Measurements from ENCODE around the gene FCGR1A. TPM values are rescaled to one million over a fixed set of nuclear protein-coding genes. Genes with fewer than 3 reads are reported as not detected.
"Not testable (repeated sequence)": the region's sequence is repeated elsewhere in the genome, so short reads cannot be mapped to it uniquely, and the experiment has no call there.

The FCGR1A gene
- total RNA-seq (2014; rRNA removed; shearing (Covaris generic)), result not detected in 2 replicates

- H3K4me1 ChIP-seq (replicated peaks); H3K9me3 ChIP-seq (replicated peaks); H3K36me3 ChIP-seq; H3K27ac ChIP-seq; H3K4me3 ChIP-seq; H3K27me3 ChIP-seq (replicated peaks); DNase-seq (ENCODE audit: low read depth in 1 of 2, low spot score in 2 of 2): not testable (repeated sequence)
Observed at GRCh38 chr1:149782600-149782999, at the start of gene FCGR1A. Gene FCGR1A, plus strand, starts transcription at chr1:149782694. Its CDS starts 50 bp downstream, at chr1:149782744.

GRCh38 chr1:149732781-149733180 lies 49.7 kb upstream of the FCGR1A start:
- H3K9me3 ChIP-seq (replicated peaks); H3K27ac ChIP-seq; DNase-seq (ENCODE audit: low read depth in 1 of 2, low spot score in 2 of 2); H3K36me3 ChIP-seq; H3K4me1 ChIP-seq (replicated peaks); H3K27me3 ChIP-seq (replicated peaks); H3K4me3 ChIP-seq: not testable (repeated sequence)

DNA sequence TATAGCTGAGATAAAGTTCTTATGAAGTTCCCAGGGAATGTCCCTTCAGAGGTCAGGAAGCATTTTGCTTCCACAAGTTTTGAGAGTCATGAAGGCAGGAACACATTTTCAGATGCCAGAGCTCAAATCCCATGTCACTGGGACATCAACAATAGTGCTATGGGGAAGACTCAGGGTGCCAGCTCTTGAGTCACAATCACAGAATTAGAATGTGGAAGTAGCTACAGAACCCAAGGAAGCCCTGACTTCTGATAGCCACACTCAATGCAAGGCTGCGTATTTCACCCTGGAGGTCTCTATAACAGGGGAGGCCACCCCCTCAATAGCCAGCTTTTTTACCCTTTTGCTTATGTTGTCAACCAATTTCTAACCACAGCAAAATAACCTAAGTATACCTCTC lies 47.8 kb upstream of the FCGR1A start:
- not testable (repeated sequence) for H3K27me3 ChIP-seq (replicated peaks); H3K4me1 ChIP-seq (replicated peaks); H3K9me3 ChIP-seq (replicated peaks); H3K36me3 ChIP-seq; H3K27ac ChIP-seq; H3K4me3 ChIP-seq; DNase-seq (ENCODE audit: low read depth in 1 of 2, low spot score in 2 of 2)

GRCh38 chr1:149740148-149740581 lies 42.3 kb upstream of the FCGR1A start:
- not testable (repeated sequence) for H3K27ac ChIP-seq; H3K27me3 ChIP-seq (replicated peaks); H3K9me3 ChIP-seq (replicated peaks); H3K36me3 ChIP-seq; H3K4me1 ChIP-seq (replicated peaks); DNase-seq (ENCODE audit: low read depth in 1 of 2, low spot score in 2 of 2); H3K4me3 ChIP-seq

DNA sequence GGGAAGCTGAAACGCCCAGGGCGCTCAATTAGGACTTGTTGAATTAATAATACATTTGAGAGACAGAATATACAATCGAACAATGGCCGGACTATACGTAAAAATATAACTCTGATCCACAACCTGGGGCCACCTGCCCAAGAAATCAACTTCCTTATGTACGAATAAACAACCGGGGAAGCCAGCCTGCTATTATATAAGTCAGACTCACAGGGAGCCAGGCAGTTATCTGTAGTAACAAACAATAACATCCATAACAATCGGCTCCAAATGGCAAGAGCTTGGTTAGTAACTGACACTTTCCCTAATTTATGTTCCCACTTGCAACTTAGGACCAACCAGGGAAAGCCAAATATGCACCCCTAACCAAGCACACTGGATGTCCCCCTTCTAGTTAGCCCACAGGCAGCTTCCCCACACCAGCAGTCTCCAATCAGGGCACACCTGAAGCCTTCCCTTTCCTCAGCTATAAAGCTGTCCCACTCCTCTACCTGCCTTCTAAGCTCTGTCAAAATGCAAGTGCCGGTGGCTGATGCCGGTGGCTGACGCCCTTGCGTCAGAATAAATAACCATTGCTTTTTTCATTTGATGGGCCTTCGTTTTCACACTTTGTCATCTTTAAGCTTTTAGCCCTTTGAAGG lies 41.8 kb upstream of the FCGR1A start:
- not testable (repeated sequence) for H3K9me3 ChIP-seq (replicated peaks); H3K27me3 ChIP-seq (replicated peaks); H3K4me3 ChIP-seq; H3K27ac ChIP-seq; DNase-seq (ENCODE audit: low read depth in 1 of 2, low spot score in 2 of 2); H3K4me1 ChIP-seq (replicated peaks); H3K36me3 ChIP-seq

DNA sequence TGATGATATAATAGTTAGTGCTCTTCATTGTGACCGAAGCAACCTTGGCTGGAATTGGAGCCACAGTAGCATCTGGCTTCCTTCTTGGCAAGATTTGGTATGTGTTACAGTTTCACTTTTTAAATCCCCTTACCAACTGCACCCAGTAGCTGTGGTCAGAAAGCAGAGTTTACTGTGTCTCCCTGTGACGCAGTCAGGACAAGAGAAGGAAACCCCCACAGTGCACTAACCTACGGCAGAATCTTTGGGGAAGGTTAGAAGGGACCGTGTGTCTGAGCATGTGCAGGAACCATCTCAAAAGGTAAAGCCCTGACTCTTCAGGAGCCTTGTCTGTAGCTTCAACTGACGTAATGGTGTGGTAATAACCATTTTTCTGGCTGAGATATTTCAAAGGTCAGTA lies 40.6 kb upstream of the FCGR1A start:
- H3K27me3 ChIP-seq (replicated peaks); H3K4me1 ChIP-seq (replicated peaks); H3K27ac ChIP-seq; H3K36me3 ChIP-seq; H3K9me3 ChIP-seq (replicated peaks); DNase-seq (ENCODE audit: low read depth in 1 of 2, low spot score in 2 of 2); H3K4me3 ChIP-seq: not testable (repeated sequence)

GRCh38 chr1:149746463-149747356 lies 35.8 kb upstream of the FCGR1A start:
- not testable (repeated sequence) for H3K36me3 ChIP-seq; H3K9me3 ChIP-seq (replicated peaks); H3K27me3 ChIP-seq (replicated peaks); DNase-seq (ENCODE audit: low read depth in 1 of 2, low spot score in 2 of 2); H3K4me1 ChIP-seq (replicated peaks); H3K4me3 ChIP-seq; H3K27ac ChIP-seq

- H3K4me3 ChIP-seq; H3K27ac ChIP-seq; H3K27me3 ChIP-seq (replicated peaks); DNase-seq (ENCODE audit: low read depth in 1 of 2, low spot score in 2 of 2); H3K4me1 ChIP-seq (replicated peaks); H3K9me3 ChIP-seq (replicated peaks); H3K36me3 ChIP-seq: not testable (repeated sequence)
Observed at GRCh38 chr1:149747359-149748143, 34.9 kb upstream of the FCGR1A start.

DNA sequence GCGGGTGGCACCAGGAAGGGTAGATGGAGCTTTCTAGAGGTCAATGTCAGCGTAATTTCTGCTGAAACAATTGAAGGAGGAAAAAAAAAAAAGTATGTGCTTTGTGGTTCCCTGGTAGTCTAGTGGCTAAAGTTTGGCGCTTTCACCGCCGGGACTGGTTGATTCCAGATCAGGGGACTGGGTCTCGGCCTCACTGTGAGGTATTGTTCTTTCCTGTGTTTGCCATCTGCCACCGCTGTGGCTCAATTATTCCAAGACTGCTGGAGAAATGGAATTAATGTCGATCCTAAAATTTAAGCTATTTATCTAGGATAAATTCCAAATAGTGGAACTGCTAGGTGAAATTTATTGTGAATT lies 34.4 kb upstream of the FCGR1A start:
- not testable (repeated sequence) for H3K27me3 ChIP-seq (replicated peaks); H3K27ac ChIP-seq

DNA sequence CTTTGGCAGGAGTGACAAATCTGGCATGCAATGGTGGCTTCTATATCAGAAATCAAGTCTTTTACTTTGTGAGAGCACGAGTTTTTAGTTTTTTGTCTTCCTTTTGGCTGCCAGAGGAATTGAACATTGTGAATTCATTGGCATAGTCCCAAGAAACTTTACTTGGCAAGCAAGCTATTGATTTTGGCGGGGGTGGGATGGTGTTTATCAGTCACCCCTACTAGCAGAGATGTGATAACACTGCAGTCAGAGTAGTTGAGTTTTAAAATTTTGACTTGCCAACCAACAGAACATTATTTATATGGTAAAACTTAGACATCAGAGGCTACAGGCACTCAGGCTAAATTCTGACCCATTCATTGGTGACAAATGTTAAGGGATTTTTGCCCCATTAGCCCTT lies 31.9 kb upstream of the FCGR1A start:
- H3K4me1 ChIP-seq (replicated peaks); H3K27ac ChIP-seq; DNase-seq (ENCODE audit: low read depth in 1 of 2, low spot score in 2 of 2); H3K36me3 ChIP-seq; H3K4me3 ChIP-seq; H3K27me3 ChIP-seq (replicated peaks); H3K9me3 ChIP-seq (replicated peaks): not testable (repeated sequence)

More for the DNA sequence above, 34.4 kb upstream of the FCGR1A start:
- H3K9me3 ChIP-seq (replicated peaks); H3K36me3 ChIP-seq; H3K4me3 ChIP-seq; DNase-seq (ENCODE audit: low read depth in 1 of 2, low spot score in 2 of 2); H3K4me1 ChIP-seq (replicated peaks): not testable (repeated sequence)

- H3K27ac ChIP-seq; DNase-seq (ENCODE audit: low read depth in 1 of 2, low spot score in 2 of 2); H3K36me3 ChIP-seq; H3K27me3 ChIP-seq (replicated peaks); H3K9me3 ChIP-seq (replicated peaks); H3K4me3 ChIP-seq; H3K4me1 ChIP-seq (replicated peaks): not testable (repeated sequence)
Observed at GRCh38 chr1:149752186-149752585, 30.3 kb upstream of the FCGR1A start.

- not testable (repeated sequence) for H3K27me3 ChIP-seq (replicated peaks)
Observed at GRCh38 chr1:149753466-149753865, 29.0 kb upstream of the FCGR1A start.

DNA sequence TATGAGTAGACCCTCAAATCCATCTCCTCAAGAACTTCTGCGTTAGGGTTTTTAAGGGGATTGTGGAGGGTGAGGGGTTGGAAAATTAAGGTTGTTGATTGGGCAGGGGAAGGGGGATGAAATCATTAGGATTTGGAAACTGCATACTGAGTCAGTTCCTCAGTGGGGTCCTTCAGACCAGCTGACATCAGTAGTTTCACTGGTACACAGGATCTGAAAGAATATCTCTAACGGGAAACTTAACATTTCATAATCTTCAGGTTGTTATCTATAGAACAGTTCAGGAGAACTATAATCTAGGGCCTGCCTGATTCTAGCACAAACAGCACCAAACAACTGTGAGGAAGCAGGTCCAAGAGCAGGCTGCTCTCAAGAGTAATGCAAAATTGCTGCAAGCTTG lies 27.2 kb upstream of the FCGR1A start:
- not testable (repeated sequence) for H3K4me1 ChIP-seq (replicated peaks); H3K9me3 ChIP-seq (replicated peaks); H3K4me3 ChIP-seq; H3K27ac ChIP-seq; H3K36me3 ChIP-seq; H3K27me3 ChIP-seq (replicated peaks); DNase-seq (ENCODE audit: low read depth in 1 of 2, low spot score in 2 of 2)

More at GRCh38 chr1:149753466-149753865, 29.0 kb upstream of the FCGR1A start:
- not testable (repeated sequence) for H3K27ac ChIP-seq; H3K36me3 ChIP-seq; H3K9me3 ChIP-seq (replicated peaks); H3K4me1 ChIP-seq (replicated peaks); H3K4me3 ChIP-seq; DNase-seq (ENCODE audit: low read depth in 1 of 2, low spot score in 2 of 2)

DNA sequence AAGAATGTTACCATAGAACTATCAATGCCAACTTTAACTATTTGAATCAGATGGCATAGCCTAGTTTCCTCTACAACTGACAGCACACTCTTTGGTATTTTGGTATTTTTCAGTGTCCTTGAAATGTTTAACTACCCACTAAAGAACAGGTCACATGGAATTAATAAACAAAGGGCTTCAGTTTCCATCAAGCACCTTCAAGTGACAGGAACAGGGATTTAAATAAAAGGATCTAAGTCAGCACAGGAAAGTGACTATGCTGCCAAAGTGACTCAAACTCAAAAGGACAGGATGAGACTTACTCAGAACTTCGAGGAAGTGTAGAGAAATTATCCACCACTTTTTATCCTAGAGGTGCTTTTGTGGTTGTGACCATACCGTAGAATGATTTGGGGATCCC lies 20.2 kb upstream of the FCGR1A start:
- H3K9me3 ChIP-seq (replicated peaks); H3K27ac ChIP-seq; H3K36me3 ChIP-seq; H3K4me1 ChIP-seq (replicated peaks); DNase-seq (ENCODE audit: low read depth in 1 of 2, low spot score in 2 of 2); H3K27me3 ChIP-seq (replicated peaks); H3K4me3 ChIP-seq: not testable (repeated sequence)
